Posterior cingulate gyrus (tissue), 11 donors: ENCODE results near the gene SPACA7.

Experiments used
- DNase-seq, 10 donors: peaks; one replicate each; pipeline versions ENCODE4 v3.0.0 to v3.0.0-alpha.2; 2020 to 2021; ENCODE audit warnings: mixed read lengths in 3 of 10
- intact Hi-C: fragments of 100-400 bp; cut with DNase I; formaldehyde crosslinking; loops from one replicate; pipeline ENCODE4 v1.15.1; 2023

The SPACA7 gene

GRCh38 chr13:112483299-112483698 is 107.1 kb downstream of the SPACA7 start:
- no peak for DNase-seq
- intact Hi-C loops, result no loop called here
